Measurements from ENCODE around the gene EGR4.

Gene EGR4

GRCh38 chr2:73255907-73256617, 37.3 kb downstream of the EGR4 start:
- no peak for FAIRE-seq
- no peak for DNase-seq (ENCODE audit: insufficient read length, low spot score)
- no peak for TF ChIP-seq POLR2A (IDR thresholded peaks at IDR 0.05; ENCODE audit: low read depth, low read length)

GRCh38 chr2:73255007-73255644, 38.2 kb downstream of the EGR4 start:
- no peak for TF ChIP-seq POLR2A (IDR thresholded peaks at IDR 0.05; ENCODE audit: low read depth, low read length)
- DNase-seq (ENCODE audit: insufficient read length, low spot score) (no peak), FAIRE-seq (no peak)

- DNase-seq (ENCODE audit: insufficient read length, low spot score) (no peak), FAIRE-seq (no peak)
- TF ChIP-seq POLR2A (IDR thresholded peaks at IDR 0.05; ENCODE audit: low read depth, low read length) = no peak
Measured at GRCh38 chr2:73254343-73255006, 38.9 kb downstream of the EGR4 start.

GRCh38 chr2:73253901-73254300, 39.4 kb downstream of the EGR4 start:
- no peak for FAIRE-seq
- TF ChIP-seq POLR2A (IDR thresholded peaks at IDR 0.05; ENCODE audit: low read depth, low read length) = no peak
- no peak for DNase-seq (ENCODE audit: insufficient read length, low spot score)

GRCh38 chr2:73253400-73253799, 39.9 kb downstream of the EGR4 start:
- FAIRE-seq = no peak
- TF ChIP-seq POLR2A (IDR thresholded peaks at IDR 0.05; ENCODE audit: low read depth, low read length) = no peak
- no peak for DNase-seq (ENCODE audit: insufficient read length, low spot score)

GRCh38 chr2:73252238-73253027, 40.9 kb downstream of the EGR4 start:
- DNase-seq (ENCODE audit: insufficient read length, low spot score) (no peak), FAIRE-seq (no peak)
- TF ChIP-seq POLR2A (IDR thresholded peaks at IDR 0.05; ENCODE audit: low read depth, low read length) = no peak

- TF ChIP-seq POLR2A (IDR thresholded peaks at IDR 0.05; ENCODE audit: low read depth, low read length) = no peak
- DNase-seq (ENCODE audit: insufficient read length, low spot score) (no peak), FAIRE-seq (no peak)
Measured at GRCh38 chr2:73250872-73251846, 42.2 kb downstream of the EGR4 start.

- TF ChIP-seq POLR2A (IDR thresholded peaks at IDR 0.05; ENCODE audit: low read depth, low read length) = no peak
- DNase-seq (ENCODE audit: insufficient read length, low spot score) (no peak), FAIRE-seq (no peak)
Measured at GRCh38 chr2:73249636-73250035, 43.7 kb downstream of the EGR4 start.

- FAIRE-seq (no peak), DNase-seq (ENCODE audit: insufficient read length, low spot score) (no peak)
- no peak for TF ChIP-seq POLR2A (IDR thresholded peaks at IDR 0.05; ENCODE audit: low read depth, low read length)
Measured at GRCh38 chr2:73246850-73247249, 46.5 kb downstream of the EGR4 start.

GRCh38 chr2:73244580-73244979, 48.8 kb downstream of the EGR4 start:
- DNase-seq (ENCODE audit: insufficient read length, low spot score) = no peak
- TF ChIP-seq POLR2A (IDR thresholded peaks at IDR 0.05; ENCODE audit: low read depth, low read length) = no peak
- no peak for FAIRE-seq

- no peak for TF ChIP-seq POLR2A (IDR thresholded peaks at IDR 0.05; ENCODE audit: low read depth, low read length)
- DNase-seq (ENCODE audit: insufficient read length, low spot score) = no peak
- FAIRE-seq = peak; percentile 50
Measured at GRCh38 chr2:73243884-73244570, 49.3 kb downstream of the EGR4 start.
